ENCODE measurements around the gene PRAC2.

Gene PRAC2

GRCh38 chr17:48720266-48721008 is 2.5 kb upstream of the PRAC2 start:
- no peak for DNase-seq (ENCODE audit: low read depth)

- DNase-seq (ENCODE audit: low read depth) = no peak
Measured at GRCh38 chr17:48721009-48721402, 2.0 kb upstream of the PRAC2 start.

GRCh38 chr17:48722201-48722907 is 631 bp upstream of the PRAC2 start, which contains the start of gene PRAC1:
PRAC1 (minus strand) TSS chr17:48722518; CDS start chr17:48722392, 126 bp downstream.
- DNase-seq (ENCODE audit: low read depth) = no peak

- no peak for DNase-seq (ENCODE audit: low read depth)
Measured at GRCh38 chr17:48723423-48724250, 652 bp downstream of the PRAC2 start.

GRCh38 chr17:48724251-48725003 is 1.4 kb downstream of the PRAC2 start:
- DNase-seq (ENCODE audit: low read depth) = peak; percentile 64

- no peak for DNase-seq (ENCODE audit: low read depth)
Measured at GRCh38 chr17:48725004-48725287, 2.0 kb downstream of the PRAC2 start.

GRCh38 chr17:48725288-48726064 is 2.5 kb downstream of the PRAC2 start:
- DNase-seq (ENCODE audit: low read depth) = no peak

- DNase-seq (ENCODE audit: low read depth) = no peak
Measured at GRCh38 chr17:48726114-48726915, 3.3 kb downstream of the PRAC2 start.

- no peak for DNase-seq (ENCODE audit: low read depth)
Measured at GRCh38 chr17:48726916-48727286, 3.9 kb downstream of the PRAC2 start.

- DNase-seq (ENCODE audit: low read depth) = no peak
Measured at GRCh38 chr17:48727415-48728175, 4.6 kb downstream of the PRAC2 start.

- peak; percentile 49 for DNase-seq (ENCODE audit: low read depth)
Measured at GRCh38 chr17:48728232-48729231, 5.5 kb downstream of the PRAC2 start, which contains the start of gene HOXB13. HOXB13 (minus strand) TSS chr17:48728750; CDS start chr17:48728593, 157 bp downstream.

GRCh38 chr17:48729335-48730239 is 6.6 kb downstream of the PRAC2 start:
- DNase-seq (ENCODE audit: low read depth) = no peak

GRCh38 chr17:48730240-48730550 is 7.2 kb downstream of the PRAC2 start:
- no peak for DNase-seq (ENCODE audit: low read depth)

GRCh38 chr17:48731355-48731754 is 8.4 kb downstream of the PRAC2 start:
- DNase-seq (ENCODE audit: low read depth) = no peak

- DNase-seq (ENCODE audit: low read depth) = no peak
Measured at GRCh38 chr17:48732688-48733629, 10.0 kb downstream of the PRAC2 start.

- DNase-seq (ENCODE audit: low read depth) = no peak
Measured at GRCh38 chr17:48733632-48734328, 10.8 kb downstream of the PRAC2 start.
